ENCODE results near the gene NCOA5.

The NCOA5 gene

DNA sequence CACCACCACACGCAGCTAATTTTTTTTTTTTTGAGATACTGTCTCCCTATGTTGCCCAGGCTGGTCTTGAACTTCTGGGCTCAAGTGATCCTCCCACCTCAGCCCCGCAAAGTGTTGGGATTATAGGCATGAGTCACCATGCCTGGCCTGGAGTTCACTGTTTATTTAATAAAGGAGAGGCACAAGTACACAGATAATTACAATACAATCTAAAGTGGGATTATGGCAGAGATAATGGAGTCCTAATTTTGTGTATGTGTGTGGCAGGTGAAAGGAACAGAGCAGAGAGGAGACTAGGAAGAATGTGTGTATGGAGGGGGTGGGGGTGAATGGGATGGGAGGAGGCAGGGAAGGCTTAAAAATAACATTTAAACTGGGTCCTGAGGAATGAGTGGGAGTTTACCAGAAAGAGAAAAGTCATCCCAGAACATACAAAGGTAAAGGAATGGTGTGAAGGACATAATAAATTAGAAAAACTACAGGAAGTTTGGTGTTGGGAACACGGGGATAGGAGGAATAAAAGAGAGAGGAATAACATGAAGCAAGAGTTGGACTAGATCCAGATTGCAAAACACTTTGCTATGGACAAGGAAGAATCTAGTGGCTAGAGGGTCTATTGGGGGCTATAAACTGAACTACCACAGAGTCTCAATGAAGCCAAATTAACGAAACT is 4.4 kb downstream of the NCOA5 start (continued):
- TF ChIP-seq ZNF138 (tag by site-specific recombination; IDR thresholded peaks at IDR 0.05; ENCODE audit: borderline replicate concordance) (no peak), ZNF785 (tag by site-specific recombination; IDR thresholded peaks at IDR 0.05) (no peak), BCL11A (tag by site-specific recombination; IDR thresholded peaks at IDR 0.05; ENCODE audit: low read depth) (peak; percentile 98), ZNF626 (tag by site-specific recombination; IDR thresholded peaks at IDR 0.05) (no peak), REST (tag by site-specific recombination; IDR thresholded peaks at IDR 0.05) (peak; percentile 32; the same call in 1 of the 2 replicates), ZNF768 (tag by site-specific recombination; IDR thresholded peaks at IDR 0.05) (no peak), ZNF324 (tag by site-specific recombination; IDR thresholded peaks at IDR 0.05) (peak; percentile 67; the same call in 1 of the 2 replicates), ZNF16 (tag by site-specific recombination; IDR thresholded peaks at IDR 0.05; ENCODE audit: low read depth) (no peak), ZNF37A (tag by site-specific recombination; IDR thresholded peaks at IDR 0.05) (no peak), ZBTB26 (tag by site-specific recombination; optimal IDR thresholded peaks at IDR 0.05) (peak; percentile 16), PBX3 (CRISPR knock-in tag; IDR thresholded peaks at IDR 0.05) (no peak), ZNF266 (tag by site-specific recombination; IDR thresholded peaks at IDR 0.05; ENCODE audit: low read depth) (no peak), ZNF701 (tag by site-specific recombination; IDR thresholded peaks at IDR 0.05) (no peak), ZBTB17 (tag by site-specific recombination; IDR thresholded peaks at IDR 0.05) (peak; percentile 94), ZNF416 (tag by site-specific recombination; IDR thresholded peaks at IDR 0.05) (no peak), PRDM1 (tag by site-specific recombination; IDR thresholded peaks at IDR 0.05) (peak; percentile 94), ZBTB48 (tag by site-specific recombination; IDR thresholded peaks at IDR 0.05) (no peak), ZBTB20 (tag by site-specific recombination; IDR thresholded peaks at IDR 0.05) (peak; percentile 61), ZNF394 (tag by site-specific recombination; IDR thresholded peaks at IDR 0.05; ENCODE audit: borderline replicate concordance) (peak; percentile 76), SP7 (tag by site-specific recombination; IDR thresholded peaks at IDR 0.05) (peak; percentile 100)
- TF ChIP-seq, protein P1, sequence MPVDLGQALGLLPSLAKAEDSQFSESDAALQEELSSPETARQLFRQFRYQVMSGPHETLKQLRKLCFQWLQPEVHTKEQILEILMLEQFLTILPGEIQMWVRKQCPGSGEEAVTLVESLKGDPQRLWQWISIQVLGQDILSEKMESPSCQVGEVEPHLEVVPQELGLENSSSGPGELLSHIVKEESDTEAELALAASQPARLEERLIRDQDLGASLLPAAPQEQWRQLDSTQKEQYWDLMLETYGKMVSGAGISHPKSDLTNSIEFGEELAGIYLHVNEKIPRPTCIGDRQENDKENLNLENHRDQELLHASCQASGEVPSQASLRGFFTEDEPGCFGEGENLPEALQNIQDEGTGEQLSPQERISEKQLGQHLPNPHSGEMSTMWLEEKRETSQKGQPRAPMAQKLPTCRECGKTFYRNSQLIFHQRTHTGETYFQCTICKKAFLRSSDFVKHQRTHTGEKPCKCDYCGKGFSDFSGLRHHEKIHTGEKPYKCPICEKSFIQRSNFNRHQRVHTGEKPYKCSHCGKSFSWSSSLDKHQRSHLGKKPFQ (tag by site-specific recombination; IDR thresholded peaks at IDR 0.05), result peak; percentile 92
- TF ChIP-seq, protein P2, sequence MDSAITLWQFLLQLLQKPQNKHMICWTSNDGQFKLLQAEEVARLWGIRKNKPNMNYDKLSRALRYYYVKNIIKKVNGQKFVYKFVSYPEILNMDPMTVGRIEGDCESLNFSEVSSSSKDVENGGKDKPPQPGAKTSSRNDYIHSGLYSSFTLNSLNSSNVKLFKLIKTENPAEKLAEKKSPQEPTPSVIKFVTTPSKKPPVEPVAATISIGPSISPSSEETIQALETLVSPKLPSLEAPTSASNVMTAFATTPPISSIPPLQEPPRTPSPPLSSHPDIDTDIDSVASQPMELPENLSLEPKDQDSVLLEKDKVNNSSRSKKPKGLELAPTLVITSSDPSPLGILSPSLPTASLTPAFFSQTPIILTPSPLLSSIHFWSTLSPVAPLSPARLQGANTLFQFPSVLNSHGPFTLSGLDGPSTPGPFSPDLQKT (IDR thresholded peaks at IDR 0.05; ENCODE audit: borderline replicate concordance, low read depth, low read length), result no peak
- TF ChIP-seq, protein P3, sequence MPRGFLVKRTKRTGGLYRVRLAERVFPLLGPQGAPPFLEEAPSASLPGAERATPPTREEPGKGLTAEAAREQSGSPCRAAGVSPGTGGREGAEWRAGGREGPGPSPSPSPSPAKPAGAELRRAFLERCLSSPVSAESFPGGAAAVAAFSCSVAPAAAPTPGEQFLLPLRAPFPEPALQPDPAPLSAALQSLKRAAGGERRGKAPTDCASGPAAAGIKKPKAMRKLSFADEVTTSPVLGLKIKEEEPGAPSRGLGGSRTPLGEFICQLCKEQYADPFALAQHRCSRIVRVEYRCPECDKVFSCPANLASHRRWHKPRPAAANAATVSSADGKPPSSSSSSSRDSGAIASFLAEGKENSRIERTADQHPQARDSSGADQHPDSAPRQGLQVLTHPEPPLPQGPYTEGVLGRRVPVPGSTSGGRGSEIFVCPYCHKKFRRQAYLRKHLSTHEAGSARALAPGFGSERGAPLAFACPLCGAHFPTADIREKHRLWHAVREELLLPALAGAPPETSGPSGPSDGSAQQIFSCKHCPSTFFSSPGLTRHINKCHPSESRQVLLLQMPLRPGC (tag by site-specific recombination; IDR thresholded peaks at IDR 0.05), result peak; percentile 98
- TF ChIP-seq, protein P4, sequence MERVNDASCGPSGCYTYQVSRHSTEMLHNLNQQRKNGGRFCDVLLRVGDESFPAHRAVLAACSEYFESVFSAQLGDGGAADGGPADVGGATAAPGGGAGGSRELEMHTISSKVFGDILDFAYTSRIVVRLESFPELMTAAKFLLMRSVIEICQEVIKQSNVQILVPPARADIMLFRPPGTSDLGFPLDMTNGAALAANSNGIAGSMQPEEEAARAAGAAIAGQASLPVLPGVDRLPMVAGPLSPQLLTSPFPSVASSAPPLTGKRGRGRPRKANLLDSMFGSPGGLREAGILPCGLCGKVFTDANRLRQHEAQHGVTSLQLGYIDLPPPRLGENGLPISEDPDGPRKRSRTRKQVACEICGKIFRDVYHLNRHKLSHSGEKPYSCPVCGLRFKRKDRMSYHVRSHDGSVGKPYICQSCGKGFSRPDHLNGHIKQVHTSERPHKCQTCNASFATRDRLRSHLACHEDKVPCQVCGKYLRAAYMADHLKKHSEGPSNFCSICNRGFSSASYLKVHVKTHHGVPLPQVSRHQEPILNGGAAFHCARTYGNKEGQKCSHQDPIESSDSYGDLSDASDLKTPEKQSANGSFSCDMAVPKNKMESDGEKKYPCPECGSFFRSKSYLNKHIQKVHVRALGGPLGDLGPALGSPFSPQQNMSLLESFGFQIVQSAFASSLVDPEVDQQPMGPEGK (tag by site-specific recombination; IDR thresholded peaks at IDR 0.05), result peak; percentile 87
- TF ChIP-seq, protein P5, sequence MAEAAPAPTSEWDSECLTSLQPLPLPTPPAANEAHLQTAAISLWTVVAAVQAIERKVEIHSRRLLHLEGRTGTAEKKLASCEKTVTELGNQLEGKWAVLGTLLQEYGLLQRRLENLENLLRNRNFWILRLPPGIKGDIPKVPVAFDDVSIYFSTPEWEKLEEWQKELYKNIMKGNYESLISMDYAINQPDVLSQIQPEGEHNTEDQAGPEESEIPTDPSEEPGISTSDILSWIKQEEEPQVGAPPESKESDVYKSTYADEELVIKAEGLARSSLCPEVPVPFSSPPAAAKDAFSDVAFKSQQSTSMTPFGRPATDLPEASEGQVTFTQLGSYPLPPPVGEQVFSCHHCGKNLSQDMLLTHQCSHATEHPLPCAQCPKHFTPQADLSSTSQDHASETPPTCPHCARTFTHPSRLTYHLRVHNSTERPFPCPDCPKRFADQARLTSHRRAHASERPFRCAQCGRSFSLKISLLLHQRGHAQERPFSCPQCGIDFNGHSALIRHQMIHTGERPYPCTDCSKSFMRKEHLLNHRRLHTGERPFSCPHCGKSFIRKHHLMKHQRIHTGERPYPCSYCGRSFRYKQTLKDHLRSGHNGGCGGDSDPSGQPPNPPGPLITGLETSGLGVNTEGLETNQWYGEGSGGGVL (tag by site-specific recombination; IDR thresholded peaks at IDR 0.05), result peak; percentile 94

Data from HEK293 (cell line).